Measurements from ENCODE around the gene PROCA1. TPM values are rescaled to one million over a fixed set of nuclear protein-coding genes. Genes with fewer than 3 reads are reported as not detected.
A peak's percentile ranks its signal among the peaks of the same experiment; 100 is the strongest.

Gene PROCA1
- total RNA-seq, 1 donor from 2014 or later = 12.0 TPM

GRCh38 chr17:28714281-28714680 lies 2.6 kb upstream of the PROCA1 start:
- Mint-ChIP-seq H3K27ac (ENCODE audit: unreplicated experiment) (no peak overlapping the region), H3K4me3 (ENCODE audit: unreplicated experiment) (peak overlapping the region; percentile 81), H3K9me3 (ENCODE audit: unreplicated experiment) (no peaks in the 10 kb centered on the region), H3K27me3 (ENCODE audit: unreplicated experiment) (peaks cover 23% of the 10 kb centered on the region), H3K36me3 (ENCODE audit: low read depth, unreplicated experiment) (peaks cover 13% of the 10 kb centered on the region), H3K4me1 (ENCODE audit: unreplicated experiment) (peaks cover 20% of the 10 kb centered on the region)
- TF ChIP-seq, protein P1, sequence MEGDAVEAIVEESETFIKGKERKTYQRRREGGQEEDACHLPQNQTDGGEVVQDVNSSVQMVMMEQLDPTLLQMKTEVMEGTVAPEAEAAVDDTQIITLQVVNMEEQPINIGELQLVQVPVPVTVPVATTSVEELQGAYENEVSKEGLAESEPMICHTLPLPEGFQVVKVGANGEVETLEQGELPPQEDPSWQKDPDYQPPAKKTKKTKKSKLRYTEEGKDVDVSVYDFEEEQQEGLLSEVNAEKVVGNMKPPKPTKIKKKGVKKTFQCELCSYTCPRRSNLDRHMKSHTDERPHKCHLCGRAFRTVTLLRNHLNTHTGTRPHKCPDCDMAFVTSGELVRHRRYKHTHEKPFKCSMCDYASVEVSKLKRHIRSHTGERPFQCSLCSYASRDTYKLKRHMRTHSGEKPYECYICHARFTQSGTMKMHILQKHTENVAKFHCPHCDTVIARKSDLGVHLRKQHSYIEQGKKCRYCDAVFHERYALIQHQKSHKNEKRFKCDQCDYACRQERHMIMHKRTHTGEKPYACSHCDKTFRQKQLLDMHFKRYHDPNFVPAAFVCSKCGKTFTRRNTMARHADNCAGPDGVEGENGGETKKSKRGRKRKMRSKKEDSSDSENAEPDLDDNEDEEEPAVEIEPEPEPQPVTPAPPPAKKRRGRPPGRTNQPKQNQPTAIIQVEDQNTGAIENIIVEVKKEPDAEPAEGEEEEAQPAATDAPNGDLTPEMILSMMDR (IDR thresholded peaks at IDR 0.05; ENCODE audit: unreplicated experiment) = no peak
- DNase-seq (ENCODE audit: low spot score) = no peak

DNA sequence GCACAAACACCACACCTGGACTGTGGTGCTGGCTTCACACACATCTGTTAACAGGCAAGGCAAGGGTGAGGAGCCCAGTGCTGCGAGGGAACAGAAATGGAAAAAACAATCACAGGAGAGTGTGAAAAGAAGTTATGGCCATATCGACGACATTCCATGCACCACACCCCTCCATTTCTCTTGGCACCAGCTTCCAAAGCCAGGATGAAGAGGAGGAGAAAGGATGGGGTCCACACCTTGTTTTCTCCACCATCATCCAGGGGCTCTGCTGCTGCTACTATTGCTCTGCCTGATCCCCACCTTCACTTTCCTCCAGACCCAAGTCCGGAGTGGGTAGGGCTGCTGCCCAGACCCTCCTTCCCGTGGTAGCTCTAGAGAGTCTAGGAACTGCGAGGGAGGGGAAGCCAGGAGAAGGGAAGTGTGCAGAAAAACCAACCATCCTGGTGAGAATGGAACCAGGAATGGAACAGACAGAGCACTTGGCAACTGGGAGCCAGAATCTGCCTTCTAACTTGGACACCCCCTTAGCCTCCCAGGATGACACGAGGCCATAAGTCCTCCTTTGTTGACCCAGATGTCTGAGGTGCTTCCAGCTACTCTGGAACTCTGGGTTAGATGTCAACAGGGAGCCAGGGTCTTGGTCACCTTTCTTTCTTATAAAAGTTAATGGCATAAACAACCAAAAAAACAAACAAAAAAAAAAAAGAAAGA lies 1.2 kb upstream of the PROCA1 start:
- peaks cover 22% of the 10 kb centered on the region for H3K27me3 Mint-ChIP-seq (ENCODE audit: unreplicated experiment)
- no peak for DNase-seq (ENCODE audit: low spot score)
- peak overlapping the region; percentile 11 for H3K27ac Mint-ChIP-seq (ENCODE audit: unreplicated experiment)
- peaks cover 11% of the 10 kb centered on the region for H3K4me1 Mint-ChIP-seq (ENCODE audit: unreplicated experiment)
- H3K4me3 Mint-ChIP-seq (ENCODE audit: unreplicated experiment) = peak overlapping the region; percentile 80
- peaks cover 18% of the 10 kb centered on the region for H3K36me3 Mint-ChIP-seq (ENCODE audit: low read depth, unreplicated experiment)
- TF ChIP-seq, protein P1 (IDR thresholded peaks at IDR 0.05; ENCODE audit: unreplicated experiment) = no peak
- H3K9me3 Mint-ChIP-seq (ENCODE audit: unreplicated experiment) = no peaks in the 10 kb centered on the region

- peaks cover 23% of the 10 kb centered on the region for H3K36me3 Mint-ChIP-seq (ENCODE audit: low read depth, unreplicated experiment)
- TF ChIP-seq, protein P1 (IDR thresholded peaks at IDR 0.05; ENCODE audit: unreplicated experiment) = no peak
- peak overlapping the region; percentile 90 for H3K4me3 Mint-ChIP-seq (ENCODE audit: unreplicated experiment)
These were observed 480 bp upstream of the PROCA1 start for GRCh38 chr17:28712032-28712704.

GRCh38 chr17:28710861-28711722 lies 596 bp downstream of the PROCA1 start:
- peak; percentile 97 for DNase-seq (ENCODE audit: low spot score)
- TF ChIP-seq, protein P1 (IDR thresholded peaks at IDR 0.05; ENCODE audit: unreplicated experiment) = no peak
- no peaks in the 10 kb centered on the region for H3K9me3 Mint-ChIP-seq (ENCODE audit: unreplicated experiment)

More at GRCh38 chr17:28712032-28712704, 480 bp upstream of the PROCA1 start:
- Mint-ChIP-seq H3K27me3 (ENCODE audit: unreplicated experiment) (peaks cover 23% of the 10 kb centered on the region), H3K9me3 (ENCODE audit: unreplicated experiment) (no peaks in the 10 kb centered on the region), H3K27ac (ENCODE audit: unreplicated experiment) (peak overlapping the region; percentile 70), H3K4me1 (ENCODE audit: unreplicated experiment) (peaks cover 16% of the 10 kb centered on the region)
- DNase-seq (ENCODE audit: low spot score) = peak; percentile 65

More at GRCh38 chr17:28710861-28711722, 596 bp downstream of the PROCA1 start:
- H3K36me3 Mint-ChIP-seq (ENCODE audit: low read depth, unreplicated experiment) = peaks cover 26% of the 10 kb centered on the region
- peaks cover 23% of the 10 kb centered on the region for H3K27me3 Mint-ChIP-seq (ENCODE audit: unreplicated experiment)
- peak overlapping the region; percentile 98 for H3K27ac Mint-ChIP-seq (ENCODE audit: unreplicated experiment)
- H3K4me1 Mint-ChIP-seq (ENCODE audit: unreplicated experiment) = peaks cover 17% of the 10 kb centered on the region
- H3K4me3 Mint-ChIP-seq (ENCODE audit: unreplicated experiment) = peak overlapping the region; percentile 97

Measured in endothelial cell (in vitro differentiated cells).